NCI-H1436 (cell line): ENCODE results near the gene SLC44A1.
A peak's percentile ranks its signal among the peaks of the same experiment; 100 is the strongest.

Experiments
- DNase-seq: peaks from one replicate; lab custom pipeline; 2025; lab: John Stamatoyannopoulos, UW

Gene SLC44A1

GRCh38 chr9:105244003-105244733 is at the start of gene SLC44A1:
Gene SLC44A1 (plus strand): TSS chr9:105244651. CDS start chr9:105244869, 218 bp downstream.
- DNase-seq = peak; percentile 95

DNA sequence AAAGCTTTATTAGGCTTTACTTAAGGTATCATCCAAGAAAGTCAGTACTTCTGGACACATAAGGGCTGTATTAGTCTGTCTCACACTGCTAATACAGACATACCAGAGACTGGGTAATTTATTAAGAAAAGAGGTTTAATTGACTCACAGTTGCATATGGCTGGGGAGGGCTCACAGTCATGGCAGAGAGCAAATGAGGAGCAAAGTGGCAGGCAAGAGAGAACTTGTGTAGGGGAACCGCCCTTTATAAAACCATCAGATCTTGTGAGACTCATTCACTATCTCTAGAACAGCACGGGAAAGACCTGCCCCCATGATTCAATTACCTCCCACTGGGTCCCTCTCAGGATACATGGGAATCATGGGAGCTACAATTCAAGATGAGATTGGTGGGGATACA is 49.2 kb upstream of the SLC44A1 start:
- no peak for DNase-seq

DNA sequence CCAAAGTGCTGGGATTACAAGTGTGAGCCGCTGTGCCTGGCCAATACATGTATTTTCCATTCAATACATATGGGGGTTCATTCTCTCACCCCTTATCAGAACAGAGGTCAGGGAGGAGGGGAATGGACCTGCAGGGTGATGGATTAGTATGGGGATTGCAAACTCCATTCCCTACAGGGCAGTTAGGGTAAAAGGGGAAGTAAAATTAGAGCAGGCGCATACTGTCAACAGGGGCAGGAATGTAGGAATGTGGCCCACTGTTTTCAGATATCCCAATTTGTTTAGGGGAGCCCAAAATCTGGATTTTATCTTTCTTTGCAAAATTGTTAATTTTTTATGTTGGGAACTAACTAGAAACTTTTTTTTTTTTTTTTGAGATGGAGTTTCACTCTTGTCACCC is 46.4 kb upstream of the SLC44A1 start:
- no peak for DNase-seq

- DNase-seq = no peak
Observed at GRCh38 chr9:105198865-105199264, 45.6 kb upstream of the SLC44A1 start.

- DNase-seq = no peak
Observed at GRCh38 chr9:105204416-105204815, 40.0 kb upstream of the SLC44A1 start.

DNA sequence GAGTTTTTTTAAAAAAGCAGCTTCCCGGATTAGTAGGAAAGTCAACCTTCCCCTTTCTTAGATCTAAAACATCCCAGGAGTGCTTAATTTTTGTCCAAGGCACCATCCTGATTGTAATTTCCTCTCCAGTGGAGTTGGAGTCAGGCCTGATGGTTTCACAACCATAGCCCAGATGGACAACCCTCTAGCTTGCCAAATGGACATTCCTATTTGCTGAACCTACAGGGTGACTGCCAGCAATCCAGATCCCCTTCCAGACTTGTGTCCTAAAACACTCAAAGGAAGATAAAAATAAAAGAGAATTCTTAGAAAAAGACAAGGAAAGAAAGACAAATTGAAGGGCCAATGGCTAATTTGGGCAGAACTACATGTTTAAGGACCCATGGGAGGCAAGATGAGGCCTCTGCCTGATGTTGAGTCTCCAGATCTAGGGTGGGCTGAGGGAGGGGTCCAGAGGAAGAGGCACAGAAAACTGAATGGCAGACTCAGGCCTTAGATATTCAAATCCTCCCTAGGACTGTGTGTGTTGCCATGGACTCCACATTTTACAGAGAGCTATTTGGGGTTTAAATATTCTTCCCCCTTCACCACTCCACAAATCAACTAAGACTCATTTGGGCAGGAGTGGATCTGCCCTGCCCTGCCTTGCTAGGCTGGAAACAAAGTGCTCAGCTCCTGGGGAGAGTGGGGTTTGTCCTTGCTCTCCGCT is 38.5 kb upstream of the SLC44A1 start:
- DNase-seq = no peak

DNA sequence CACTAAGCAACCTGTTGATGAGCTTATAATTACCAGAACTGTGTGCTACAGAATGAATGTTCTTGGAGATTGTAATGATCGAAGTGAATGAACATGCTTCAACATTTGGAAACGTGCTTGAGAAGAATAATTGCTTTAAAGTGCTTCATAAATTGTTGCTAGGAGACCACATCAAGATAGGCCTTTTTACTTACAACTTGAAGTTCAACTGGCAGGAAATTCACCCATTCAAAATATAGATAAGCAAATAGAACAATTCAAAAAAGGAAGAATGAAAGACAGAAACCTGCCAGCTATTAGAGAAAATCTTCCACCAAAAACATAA is 38.0 kb upstream of the SLC44A1 start:
- DNase-seq = peak; percentile 89

GRCh38 chr9:105206821-105207699 is 37.4 kb upstream of the SLC44A1 start:
- DNase-seq = no peak

GRCh38 chr9:105216440-105217178 is 27.8 kb upstream of the SLC44A1 start:
- no peak for DNase-seq

- peak; percentile 85 for DNase-seq
Observed at GRCh38 chr9:105218673-105219072, 25.8 kb upstream of the SLC44A1 start.

- no peak for DNase-seq
Observed at GRCh38 chr9:105219291-105219805, 25.1 kb upstream of the SLC44A1 start.

DNA sequence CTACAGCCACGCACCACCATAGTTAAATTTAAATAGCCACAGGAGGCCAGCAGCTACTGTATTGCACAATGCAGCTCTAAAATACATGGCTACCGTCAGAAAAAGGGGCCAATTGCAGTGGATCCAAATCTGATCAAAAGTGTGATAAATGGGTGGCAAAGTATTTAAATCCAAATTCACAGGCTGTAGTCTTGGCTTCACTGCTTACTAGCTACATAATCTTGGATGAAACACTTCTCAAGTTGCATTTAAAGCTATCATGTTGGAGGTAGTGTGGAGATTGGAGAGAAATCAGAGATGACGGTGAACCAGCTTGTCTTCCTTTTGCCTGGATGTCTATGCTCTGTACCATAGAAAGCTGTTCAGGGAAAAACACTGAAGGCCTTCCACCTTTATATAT is 24.0 kb upstream of the SLC44A1 start:
- no peak for DNase-seq

- no peak for DNase-seq
Observed at GRCh38 chr9:105223544-105224140, 20.8 kb upstream of the SLC44A1 start.

DNA sequence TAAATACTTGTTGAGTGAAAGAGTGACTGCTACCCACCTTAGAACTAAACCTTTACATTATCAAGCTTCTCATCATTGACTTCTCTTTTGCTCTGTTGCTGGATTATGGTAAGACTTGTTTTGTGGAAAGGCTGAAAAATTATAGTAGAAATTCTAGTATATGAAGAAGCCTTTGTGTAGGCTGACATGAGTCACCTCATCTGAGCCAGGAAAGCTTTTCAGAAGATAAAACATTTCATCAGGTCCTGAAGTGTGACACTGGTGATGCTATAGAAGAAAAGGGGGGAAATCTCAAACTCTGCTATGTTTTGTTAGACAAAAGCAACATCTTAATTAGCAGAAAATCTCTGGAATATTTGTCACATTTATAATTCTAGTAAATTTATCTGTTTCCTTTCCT is 18.4 kb upstream of the SLC44A1 start:
- no peak for DNase-seq

- no peak for DNase-seq
Observed at GRCh38 chr9:105232207-105232606, 12.2 kb upstream of the SLC44A1 start.

- DNase-seq = no peak
Observed at GRCh38 chr9:105233873-105234272, 10.6 kb upstream of the SLC44A1 start.

- DNase-seq = no peak
Observed at GRCh38 chr9:105236261-105236660, 8.2 kb upstream of the SLC44A1 start.

GRCh38 chr9:105237246-105237645 is 7.2 kb upstream of the SLC44A1 start:
- DNase-seq = no peak

GRCh38 chr9:105238302-105238701 is 6.1 kb upstream of the SLC44A1 start:
- no peak for DNase-seq

GRCh38 chr9:105241356-105242043 is 3.0 kb upstream of the SLC44A1 start:
- no peak for DNase-seq

DNA sequence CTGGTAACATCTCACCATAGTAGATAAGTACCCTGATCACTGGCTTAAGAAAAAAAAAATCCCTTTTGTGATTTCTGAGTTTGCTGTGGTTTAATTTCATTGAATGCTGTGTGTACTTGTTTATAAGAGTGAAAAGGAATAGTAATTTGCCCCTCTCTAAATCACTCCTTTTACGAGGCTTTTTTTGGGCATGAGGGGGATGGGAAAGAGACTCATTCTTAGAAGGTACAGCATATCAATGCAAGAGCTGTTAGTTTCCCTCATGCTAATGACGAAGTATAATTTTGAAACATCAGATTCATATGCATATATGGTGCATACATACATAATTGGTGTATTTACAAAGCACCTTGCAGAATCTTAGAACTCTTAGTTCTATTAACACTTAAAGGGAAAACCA is 2.4 kb upstream of the SLC44A1 start:
- DNase-seq = no peak
